HG03565 (cell line): ENCODE data around the gene UTP3.
"Not testable (repeated sequence)": the region's sequence is repeated elsewhere in the genome, so short reads cannot be mapped to it uniquely, and the experiment has no call there.

ENCODE experiments used
- ATAC-seq: cut with Tn5 transposase; IDR thresholded peaks from one replicate; pipeline ENCODE4 v1.9.1; 2021; ENCODE audit warnings: mild to moderate bottlenecking, moderate library complexity; ENCODE audit not compliant: unreplicated experiment

Gene UTP3

GRCh38 chr4:70682142-70682541, 6.2 kb upstream of the UTP3 start:
- not testable (repeated sequence) for ATAC-seq

GRCh38 chr4:70687392-70687791, 940 bp upstream of the UTP3 start:
- no peak for ATAC-seq

GRCh38 chr4:70688795-70689231, 481 bp downstream of the UTP3 start:
- no peak for ATAC-seq

- ATAC-seq: no peak
Measured at GRCh38 chr4:70691661-70692060, 3.3 kb downstream of the UTP3 start.

- not testable (repeated sequence) for ATAC-seq
Measured at GRCh38 chr4:70694633-70695032, 6.3 kb downstream of the UTP3 start.

- ATAC-seq: not testable (repeated sequence)
Measured at GRCh38 chr4:70698435-70698834, 10.1 kb downstream of the UTP3 start.

- ATAC-seq: no peak
Measured at GRCh38 chr4:70700712-70701111, 12.4 kb downstream of the UTP3 start.

- no peak for ATAC-seq
Measured at GRCh38 chr4:70701271-70701670, 12.9 kb downstream of the UTP3 start.

- ATAC-seq: not testable (repeated sequence)
Measured at GRCh38 chr4:70702592-70702991, 14.3 kb downstream of the UTP3 start.

GRCh38 chr4:70703619-70704214, 15.4 kb downstream of the UTP3 start:
- no peak for ATAC-seq

- peak; percentile 39 for ATAC-seq
Measured at GRCh38 chr4:70704215-70704930, 16.0 kb downstream of the UTP3 start.

GRCh38 chr4:70704931-70705182, 16.5 kb downstream of the UTP3 start:
- peak; percentile 26 for ATAC-seq

GRCh38 chr4:70705183-70706043, 17.1 kb downstream of the UTP3 start:
- peak; percentile 50 for ATAC-seq

GRCh38 chr4:70706044-70706461, 17.7 kb downstream of the UTP3 start:
- no peak for ATAC-seq

- ATAC-seq: no peak
Measured at GRCh38 chr4:70706516-70706915, 18.2 kb downstream of the UTP3 start.

GRCh38 chr4:70709611-70710205, 21.4 kb downstream of the UTP3 start:
- ATAC-seq: no peak

- ATAC-seq: no peak
Measured at GRCh38 chr4:70711599-70711998, 23.3 kb downstream of the UTP3 start.

GRCh38 chr4:70712150-70712549, 23.8 kb downstream of the UTP3 start:
- ATAC-seq: no peak

- no peak for ATAC-seq
Measured at GRCh38 chr4:70712604-70713452, 24.5 kb downstream of the UTP3 start.

- peak; percentile 32 for ATAC-seq
Measured at GRCh38 chr4:70713453-70714078, 25.2 kb downstream of the UTP3 start.
